Fibroblast of skin of back (primary cell): Measurements from ENCODE around the gene TLCD5.

Experiments
- DNase-seq: peaks from one replicate; pipeline ENCODE4 v3.0.0-alpha.2; 2013

TLCD5 gene

GRCh38 chr11:120337355-120338106, 12.4 kb downstream of the TLCD5 start:
- DNase-seq: no peak

GRCh38 chr11:120338107-120338933, 13.2 kb downstream of the TLCD5 start:
- DNase-seq: peak; percentile 43

GRCh38 chr11:120339394-120339890, 14.3 kb downstream of the TLCD5 start:
- peak; percentile 54 for DNase-seq

GRCh38 chr11:120340529-120340928, 15.4 kb downstream of the TLCD5 start:
- no peak for DNase-seq

GRCh38 chr11:120342226-120342625, 17.1 kb downstream of the TLCD5 start:
- DNase-seq: no peak

- DNase-seq: no peak
Observed at GRCh38 chr11:120342678-120343077, 17.6 kb downstream of the TLCD5 start.

- DNase-seq: no peak
Observed at GRCh38 chr11:120343429-120343828, 18.3 kb downstream of the TLCD5 start.

- DNase-seq: peak; percentile 68
Observed at GRCh38 chr11:120344302-120345004, 19.4 kb downstream of the TLCD5 start.

- DNase-seq: no peak
Observed at GRCh38 chr11:120346233-120346632, 21.1 kb downstream of the TLCD5 start.

- no peak for DNase-seq
Observed at GRCh38 chr11:120350637-120351036, 25.5 kb downstream of the TLCD5 start.

- DNase-seq: no peak
Observed at GRCh38 chr11:120352405-120352804, 27.3 kb downstream of the TLCD5 start.

GRCh38 chr11:120354068-120354467, 29.0 kb downstream of the TLCD5 start:
- DNase-seq: peak; percentile 47

- peak; percentile 32 for DNase-seq
Observed at GRCh38 chr11:120354779-120355178, 29.7 kb downstream of the TLCD5 start.

- DNase-seq: no peak
Observed at GRCh38 chr11:120357620-120358019, 32.5 kb downstream of the TLCD5 start.

GRCh38 chr11:120358729-120359128, 33.6 kb downstream of the TLCD5 start:
- DNase-seq: no peak

- DNase-seq: peak; percentile 33
Observed at GRCh38 chr11:120363436-120363835, 38.3 kb downstream of the TLCD5 start.

- no peak for DNase-seq
Observed at GRCh38 chr11:120365512-120365911, 40.4 kb downstream of the TLCD5 start.

GRCh38 chr11:120372296-120372695, 47.2 kb downstream of the TLCD5 start:
- no peak for DNase-seq

- no peak for DNase-seq
Observed at GRCh38 chr11:120375076-120375475, 50.0 kb downstream of the TLCD5 start.

GRCh38 chr11:120376547-120377182, 51.6 kb downstream of the TLCD5 start:
- DNase-seq: no peak

GRCh38 chr11:120378474-120378873, 53.4 kb downstream of the TLCD5 start:
- no peak for DNase-seq

GRCh38 chr11:120381401-120381800, 56.3 kb downstream of the TLCD5 start:
- DNase-seq: no peak
